Coronary artery (tissue), 2 donors: ENCODE measurements around the gene MMP27.
"Not testable (repeated sequence)": the region's sequence is repeated elsewhere in the genome, so short reads cannot be mapped to it uniquely, and the experiment has no call there.

Source experiments
- DNase-seq: peaks from one replicate; pipeline ENCODE4 v3.0.0-alpha.2; 2017; ENCODE audit warnings: low spot score
- H3K27ac ChIP-seq, 2 donors: fragments of 200-600 bp; sonication (generic); one replicate each; pipeline ENCODE4 v1.5.1; 2016 to 2019
- H3K4me3 ChIP-seq: fragments of 200-600 bp; sonication (generic); 2 replicates; pipeline ENCODE4 v1.5.1; 2016; ENCODE audit warnings: mild to moderate bottlenecking, moderate library complexity
- CTCF ChIP-seq: fragments of 200-600 bp; sonication (generic); IDR thresholded peaks from one replicate; pipeline ENCODE4 v1.5.1; 2019; ENCODE audit warnings: antibody characterized with exemption

MMP27 gene

GRCh38 chr11:102705626-102706025 is at the start of gene MMP27:
TSS of gene MMP27 (minus strand) at chr11:102705769. CDS start at chr11:102705714, 55 bp downstream.
- no peak for DNase-seq
- TF ChIP-seq CTCF: no peak
- no peak within 1 kb of the TSS for H3K4me3 ChIP-seq
- H3K27ac ChIP-seq: no peak within 1 kb of the TSS

GRCh38 chr11:102753267-102753666 is 47.7 kb upstream of the MMP27 start:
- H3K27ac ChIP-seq: no peak overlapping the region
- TF ChIP-seq CTCF: no peak
- H3K4me3 ChIP-seq: no peak overlapping the region
- DNase-seq: no peak

GRCh38 chr11:102751673-102752072 is 46.1 kb upstream of the MMP27 start:
- no peak overlapping the region for H3K27ac ChIP-seq
- H3K4me3 ChIP-seq: no peak overlapping the region
- no peak for DNase-seq
- no peak for TF ChIP-seq CTCF

- Histone ChIP-seq H3K4me3 (no peak overlapping the region), H3K27ac (no peak overlapping the region)
- DNase-seq: no peak
- TF ChIP-seq CTCF: no peak
Measured at GRCh38 chr11:102749101-102749722, 43.6 kb upstream of the MMP27 start.

GRCh38 chr11:102746746-102747578 is 41.4 kb upstream of the MMP27 start:
- H3K27ac ChIP-seq, DNase-seq, H3K4me3 ChIP-seq: not testable (repeated sequence)

GRCh38 chr11:102734650-102735049 is 29.1 kb upstream of the MMP27 start:
- DNase-seq: no peak
- TF ChIP-seq CTCF: no peak
- no peak overlapping the region for H3K27ac ChIP-seq

GRCh38 chr11:102733232-102733875 is 27.8 kb upstream of the MMP27 start:
- no peak for DNase-seq
- no peak for TF ChIP-seq CTCF
- no peak overlapping the region for H3K4me3 ChIP-seq
- no peak overlapping the region for H3K27ac ChIP-seq

More at GRCh38 chr11:102734650-102735049, 29.1 kb upstream of the MMP27 start:
- H3K4me3 ChIP-seq: no peak overlapping the region

GRCh38 chr11:102730944-102731343 is 25.4 kb upstream of the MMP27 start:
- not testable (repeated sequence) for DNase-seq, H3K27ac ChIP-seq, H3K4me3 ChIP-seq
